ENCODE data around the gene ZNF595.
"Not testable (repeated sequence)": the region's sequence is repeated elsewhere in the genome, so short reads cannot be mapped to it uniquely, and the experiment has no call there.

Gene ZNF595

DNA sequence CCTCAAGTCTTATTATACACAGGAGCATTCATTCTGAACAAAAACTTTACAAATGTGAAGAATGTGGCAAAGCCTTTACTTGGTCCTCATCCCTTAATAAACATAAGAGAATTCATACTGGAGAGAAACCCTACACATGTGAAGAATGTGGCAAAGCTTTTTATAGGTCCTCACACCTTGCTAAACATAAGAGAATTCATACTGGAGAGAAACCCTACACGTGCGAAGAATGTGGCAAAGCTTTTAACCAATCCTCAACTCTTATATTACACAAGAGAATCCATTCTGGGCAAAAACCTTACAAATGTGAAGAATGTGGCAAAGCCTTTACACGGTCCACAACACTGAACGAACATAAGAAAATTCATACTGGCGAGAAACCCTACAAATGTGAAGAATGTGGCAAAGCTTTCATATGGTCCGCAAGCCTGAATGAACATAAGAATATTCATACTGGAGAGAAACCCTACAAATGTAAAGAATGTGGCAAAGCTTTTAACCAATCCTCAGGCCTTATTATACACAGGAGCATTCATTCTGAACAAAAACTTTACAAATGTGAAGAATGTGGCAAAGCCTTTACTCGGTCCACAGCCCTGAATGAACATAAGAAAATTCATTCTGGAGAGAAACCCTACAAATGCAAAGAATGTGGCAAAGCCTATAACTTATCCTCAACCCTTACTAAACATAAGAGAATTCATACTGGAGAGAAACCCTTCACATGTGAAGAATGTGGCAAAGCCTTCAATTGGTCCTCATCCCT, 33.6 kb downstream of the ZNF595 start:
- not testable (repeated sequence) for DNase-seq

DNA sequence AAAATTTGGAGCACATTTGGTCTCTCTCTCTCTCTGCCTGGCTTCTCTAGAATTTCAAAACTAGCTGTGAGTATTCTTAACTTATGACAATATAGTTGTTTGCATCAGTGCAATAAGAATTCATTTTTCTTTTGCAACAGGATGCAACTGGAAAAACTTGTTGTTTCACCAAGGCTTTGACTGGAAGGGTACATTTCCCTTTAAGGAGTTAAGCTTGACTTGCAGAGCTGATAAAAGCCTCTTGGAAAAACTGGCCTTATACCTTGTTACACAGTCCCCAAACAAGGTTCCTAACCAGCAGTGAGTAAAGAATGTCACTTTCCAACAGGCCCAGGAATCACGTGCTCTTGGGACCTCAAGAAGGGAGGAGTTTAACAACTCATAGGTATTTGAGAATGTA, 45.3 kb downstream of the ZNF595 start:
- DNase-seq, result no peak

DNA sequence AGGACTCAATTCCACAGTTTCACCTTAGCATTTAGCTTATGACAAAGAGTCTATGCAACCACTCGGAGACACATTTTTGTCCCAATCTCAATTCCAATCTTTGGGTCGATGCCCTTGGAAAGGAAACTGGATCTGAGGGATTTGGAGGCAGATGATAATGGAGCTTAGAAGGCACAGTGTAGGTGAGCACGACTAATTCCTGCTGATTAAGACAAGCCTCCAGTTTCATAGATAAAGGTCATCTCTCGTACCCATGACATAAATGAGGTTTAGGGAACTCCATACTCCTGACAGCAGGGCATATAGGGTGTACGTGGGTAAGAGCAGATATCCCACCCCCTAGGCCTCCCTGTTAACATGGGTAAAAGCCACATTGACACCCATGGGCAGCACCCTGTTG, 46.7 kb downstream of the ZNF595 start:
- DNase-seq, result no peak

DNA sequence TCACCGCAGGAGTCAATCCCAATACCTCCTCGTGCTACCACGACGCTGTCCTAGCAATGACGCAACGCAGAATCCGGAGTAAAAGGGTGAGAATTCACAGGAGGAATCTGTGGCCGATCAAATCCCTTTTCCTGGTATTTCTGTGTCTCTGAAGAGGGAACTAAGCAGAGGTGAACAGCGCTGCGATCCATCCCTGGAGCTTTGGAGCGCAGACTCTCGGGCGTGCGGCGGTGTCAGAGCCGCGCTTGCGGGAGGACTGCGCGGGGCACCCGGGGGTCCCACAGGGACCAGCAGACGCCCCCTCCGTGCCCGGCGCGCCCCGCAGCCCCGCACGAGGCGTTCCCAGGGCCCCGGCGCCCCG, 53.9 kb downstream of the ZNF595 start:
- DNase-seq, result no peak

DNA sequence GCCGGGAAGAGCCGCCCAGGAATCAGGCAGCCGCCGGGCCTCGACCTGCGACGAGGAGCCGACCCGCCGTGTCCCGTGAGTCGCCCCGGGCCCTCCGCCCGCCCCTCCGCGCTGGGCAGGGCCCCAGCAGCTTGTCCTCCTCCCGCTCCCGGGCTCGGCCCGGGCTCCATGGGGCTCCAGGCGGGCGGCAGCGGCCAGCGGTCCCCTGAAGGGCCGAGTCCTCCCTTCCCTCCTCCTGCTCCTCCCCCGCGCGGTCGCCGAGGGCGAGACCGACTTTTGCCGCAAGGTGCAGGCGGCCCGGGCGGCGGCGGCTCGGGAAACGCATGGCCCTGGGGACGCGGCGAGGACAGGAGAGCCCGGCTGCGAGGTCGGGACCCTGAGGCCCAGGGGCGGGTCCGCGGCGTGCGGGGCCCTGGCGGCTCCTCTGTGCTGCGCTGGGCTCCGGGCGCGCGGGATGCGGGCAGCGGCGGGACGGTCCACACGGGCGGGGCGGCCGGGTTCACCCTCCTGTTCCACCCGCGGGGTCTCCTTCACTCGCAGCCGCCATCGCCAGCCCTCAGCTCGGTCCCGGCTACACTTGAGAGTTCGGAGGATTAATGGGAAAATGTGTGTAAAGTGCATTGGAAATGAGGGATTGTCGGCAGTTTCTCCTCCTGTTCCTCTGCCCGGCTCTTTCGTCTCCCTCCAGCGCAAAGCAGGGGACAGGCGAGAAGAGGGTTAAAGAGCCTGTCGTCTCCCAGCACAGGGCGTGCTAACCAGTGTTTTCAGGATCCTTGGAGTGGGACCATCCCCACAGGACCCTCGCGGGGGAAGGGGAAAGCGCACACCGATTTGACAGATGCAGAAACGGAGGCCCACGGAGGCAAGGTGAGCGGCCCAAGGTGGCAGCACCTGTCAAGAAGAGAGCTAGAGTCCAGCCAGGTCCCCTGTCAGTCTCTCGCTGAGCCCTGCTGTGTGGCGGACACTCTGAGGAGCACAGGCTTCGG, 54.6 kb downstream of the ZNF595 start:
- no peak for DNase-seq

DNA sequence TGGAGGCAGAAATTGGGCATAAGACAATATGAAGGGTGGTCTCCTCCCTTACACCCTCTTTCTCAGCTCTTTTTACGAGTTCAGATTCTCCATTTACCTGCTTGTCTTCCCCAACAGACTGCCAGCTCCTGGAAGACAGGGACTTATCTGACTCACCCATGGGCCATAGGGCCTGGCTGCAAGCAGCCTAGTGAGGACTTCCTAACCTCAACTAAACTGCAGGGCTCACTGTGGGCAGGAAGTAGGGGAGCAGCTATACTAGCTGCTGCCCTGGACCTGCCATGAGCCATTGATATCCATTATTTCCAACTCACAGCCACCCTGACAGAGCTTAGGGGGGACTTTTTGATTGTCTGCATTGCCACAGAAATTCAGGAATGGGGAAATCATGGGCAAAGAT, 59.6 kb downstream of the ZNF595 start:
- DNase-seq, result no peak

DNA sequence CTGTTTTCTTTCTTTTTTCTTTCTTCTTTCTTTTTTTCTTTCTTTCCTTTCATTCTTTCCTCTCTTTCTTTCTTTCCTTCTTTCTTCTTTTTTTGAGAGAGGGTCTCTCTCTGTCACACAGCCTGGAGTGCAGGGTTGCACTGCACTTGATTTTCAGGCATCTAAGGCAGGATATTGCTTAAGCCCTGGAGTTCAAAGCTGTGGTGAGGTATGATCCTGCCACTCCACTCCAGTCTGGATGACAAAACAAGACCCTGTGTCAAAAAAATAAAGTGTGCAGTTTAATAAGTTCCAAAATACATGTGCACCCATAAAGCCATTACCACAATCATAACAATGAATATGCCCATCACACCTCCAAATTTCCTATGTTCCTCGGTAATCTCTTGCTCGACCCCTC, 60.6 kb downstream of the ZNF595 start:
- no peak for DNase-seq

DNA sequence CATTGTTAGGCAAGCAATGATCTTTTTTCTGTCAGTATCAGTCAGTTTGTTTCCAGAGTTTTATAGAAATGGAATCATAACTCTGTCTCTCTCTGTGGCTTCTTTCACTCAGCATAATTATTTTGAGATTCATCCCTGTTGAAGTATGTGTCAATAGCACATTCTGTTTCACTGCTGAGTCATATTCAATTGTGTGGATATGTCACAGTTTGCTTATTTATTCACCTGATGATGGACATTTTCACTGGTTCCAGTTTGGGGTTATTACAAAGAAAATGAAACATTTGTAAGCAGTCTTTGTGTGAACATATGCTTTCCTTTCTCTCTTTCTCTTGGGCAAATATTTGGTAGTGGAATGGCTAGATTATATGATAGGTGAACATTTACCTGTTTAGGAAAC, 61.0 kb downstream of the ZNF595 start:
- no peak for DNase-seq

DNA sequence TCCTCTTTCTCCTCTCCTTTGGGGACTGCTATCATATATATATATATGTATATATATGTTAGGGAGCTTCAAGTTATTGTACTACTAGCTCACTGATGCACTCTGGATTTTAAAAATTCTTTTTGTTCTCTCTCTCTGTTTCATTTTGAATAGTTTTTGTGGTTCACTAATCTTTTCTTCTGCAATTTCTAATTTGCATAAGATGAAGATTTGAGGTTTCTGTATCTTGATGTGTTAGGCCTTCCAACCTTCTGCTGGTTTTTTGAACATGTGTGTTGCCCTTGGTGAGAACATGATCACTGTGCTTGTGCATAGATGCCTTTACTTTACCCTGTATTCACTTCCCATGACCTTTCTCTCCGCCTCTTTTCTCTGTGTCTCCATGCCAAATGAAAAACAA, 63.4 kb downstream of the ZNF595 start:
- DNase-seq, result no peak

DNA sequence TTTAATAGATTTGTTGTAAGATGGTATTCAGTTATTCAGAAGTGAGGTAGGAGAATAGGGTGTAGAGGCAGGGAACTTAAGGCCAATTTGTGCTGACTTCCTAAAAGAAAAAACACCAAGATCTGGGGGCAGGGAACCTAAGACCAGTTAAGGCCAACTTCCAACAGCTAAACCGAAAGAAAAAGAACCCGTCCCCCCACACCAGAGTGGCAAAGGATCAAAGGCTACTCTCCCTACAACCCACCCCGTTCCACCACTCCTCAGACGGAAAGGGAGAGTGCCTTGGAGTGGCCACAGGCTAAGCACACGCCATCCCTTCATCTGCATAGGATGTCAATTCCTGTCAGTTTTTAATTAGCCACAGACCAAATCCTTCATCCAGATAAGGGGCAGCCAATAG, 67.5 kb downstream of the ZNF595 start:
- no peak for DNase-seq

DNA sequence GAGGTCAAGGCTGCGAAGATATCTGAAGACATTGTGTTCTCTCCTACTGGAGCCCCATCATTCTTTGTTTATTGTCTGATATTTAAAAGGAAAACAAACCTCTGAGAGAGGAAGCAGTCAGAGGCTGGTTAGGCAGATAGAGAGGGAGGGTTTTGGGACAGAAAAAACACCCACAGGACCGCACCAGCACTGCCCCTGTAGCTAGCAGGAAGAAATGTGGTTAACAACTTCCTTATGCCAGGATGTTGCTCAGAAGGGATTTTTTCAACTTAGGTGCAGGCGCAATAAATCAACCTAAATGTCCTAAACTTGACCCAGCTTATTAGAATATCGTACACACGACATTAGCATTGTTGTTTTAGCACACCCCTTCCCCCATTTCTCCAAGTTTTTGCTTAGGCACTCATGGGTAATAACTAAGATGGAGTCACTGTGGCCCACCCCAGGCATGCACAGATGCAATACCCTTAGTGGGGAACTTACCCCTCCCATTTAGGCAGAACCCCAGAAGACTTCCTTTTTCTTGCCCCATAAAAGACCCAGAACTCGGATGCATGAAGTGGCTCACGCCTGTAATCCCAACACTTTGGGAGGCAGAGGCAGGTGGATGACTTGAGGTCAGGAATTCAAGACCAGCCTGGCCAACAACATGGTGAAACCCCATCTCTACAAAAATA, 68.4 kb downstream of the ZNF595 start:
- DNase-seq, result no peak

DNA sequence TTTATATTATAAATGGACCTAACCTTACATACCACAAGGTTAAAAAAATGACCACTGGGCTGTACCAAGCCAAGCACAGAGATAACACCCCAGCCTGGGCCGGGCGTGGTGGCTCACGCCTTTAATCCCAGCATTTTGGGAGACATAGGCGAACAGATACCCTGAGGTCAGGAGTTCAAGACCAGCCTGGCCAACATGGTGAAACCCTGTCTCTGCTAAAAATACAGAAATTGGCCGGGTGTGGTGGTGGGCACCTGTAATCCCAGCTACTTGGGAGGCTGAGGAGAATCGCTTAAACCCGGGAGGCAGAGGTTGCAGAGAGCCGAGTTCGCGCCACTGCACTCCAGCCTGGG, 70.8 kb downstream of the ZNF595 start:
- not testable (repeated sequence) for DNase-seq

DNA sequence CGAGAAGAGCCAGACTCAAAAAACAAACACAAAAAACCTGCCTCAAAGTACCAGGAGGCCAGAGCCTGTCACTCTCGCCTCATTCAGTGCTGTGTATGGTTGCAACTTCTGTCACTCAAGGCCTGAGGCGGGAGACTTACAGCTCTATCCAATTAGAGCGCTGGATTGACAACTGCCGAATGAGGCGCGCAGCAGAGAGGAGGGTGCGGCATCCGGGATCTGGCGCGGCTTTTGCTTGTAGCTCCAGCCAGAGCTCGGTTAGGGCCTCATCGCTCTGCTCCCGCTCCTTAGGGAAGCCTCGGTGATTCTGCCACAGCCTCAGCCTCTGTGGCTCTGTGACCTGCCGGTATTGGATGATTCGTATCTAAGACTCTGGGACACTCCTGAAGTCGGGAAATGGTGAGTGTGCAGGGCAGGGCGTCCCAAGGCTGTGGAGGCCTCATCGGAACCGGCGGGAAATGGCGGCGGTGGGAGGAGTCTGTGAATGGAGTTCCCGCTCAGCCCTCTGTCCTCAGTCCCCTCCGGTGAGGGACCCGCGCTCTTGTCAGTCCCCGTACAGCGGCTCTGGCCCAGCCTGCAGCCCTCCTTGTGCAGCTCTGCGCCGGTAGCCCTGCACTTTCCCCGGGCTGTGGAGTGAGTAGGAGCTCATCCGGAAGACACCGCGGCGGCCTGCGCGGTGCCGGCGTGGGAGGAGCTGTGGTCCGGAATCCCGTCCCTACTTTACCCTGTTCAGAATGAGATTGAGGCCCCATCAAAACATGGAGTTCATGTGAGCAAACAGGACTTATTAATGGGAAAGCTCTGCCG, 71.4 kb downstream of the ZNF595 start, which contains the start of gene ZNF718:
Gene ZNF718 (plus strand): TSS at position 227 of the 807 bp plus-strand sequence. CDS start 170 bp downstream, at position 397.
- DNase-seq, result peak; percentile 83

DNA sequence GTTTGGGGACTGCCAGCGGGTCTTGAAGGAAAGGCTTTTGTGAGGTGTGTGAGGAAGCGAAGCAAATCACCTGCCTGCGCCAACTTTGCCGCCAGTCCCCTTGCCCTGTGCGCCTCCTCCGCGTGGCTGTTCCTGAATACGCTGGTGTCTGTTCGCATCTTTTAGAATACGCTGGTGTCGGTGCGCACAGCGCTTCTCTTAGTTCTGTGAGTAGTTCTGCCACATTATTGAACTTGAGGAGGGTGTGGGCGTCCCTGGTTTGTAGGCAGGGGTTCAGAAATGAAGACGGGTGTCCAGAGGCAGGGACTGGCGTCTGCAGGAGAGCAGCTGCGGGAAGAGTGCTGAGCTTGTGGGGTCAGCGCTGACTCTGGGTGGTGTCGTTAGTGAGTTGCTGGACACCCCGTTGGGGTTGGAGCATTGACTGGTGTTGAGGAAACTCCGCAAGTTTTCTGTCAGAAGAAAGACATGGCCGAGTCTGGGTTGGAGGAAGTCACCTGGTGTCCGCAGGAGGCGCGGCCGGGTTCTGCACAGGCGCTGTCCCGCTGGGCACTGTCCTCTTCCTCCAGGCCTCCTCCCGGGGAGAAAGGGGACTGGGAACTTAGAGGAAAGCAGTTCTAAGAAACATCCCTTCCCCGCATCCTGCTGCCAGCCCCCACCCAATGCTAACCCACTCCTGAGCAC, 72.1 kb downstream of the ZNF595 start:
- peak; percentile 28 for DNase-seq

DNA sequence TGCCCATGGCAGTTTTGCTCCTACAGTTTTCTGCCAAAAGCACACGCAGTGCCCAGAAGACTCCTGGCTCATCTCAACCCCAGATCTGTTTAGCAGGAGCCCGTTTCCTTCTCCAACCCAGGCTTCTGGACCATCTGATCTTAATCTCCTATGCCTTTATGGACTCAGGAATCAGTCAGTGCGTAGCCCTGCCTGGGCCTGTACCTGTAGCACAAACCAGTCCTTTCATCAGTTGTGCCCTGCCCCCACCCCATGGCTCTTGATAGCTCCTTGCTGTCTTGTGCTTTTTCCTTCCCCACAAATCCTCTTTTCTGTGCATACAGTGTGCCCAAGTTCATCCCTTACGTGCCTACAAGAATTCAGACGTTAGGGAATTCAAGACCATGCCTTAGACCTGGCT, 72.7 kb downstream of the ZNF595 start:
- DNase-seq, result no peak

DNA sequence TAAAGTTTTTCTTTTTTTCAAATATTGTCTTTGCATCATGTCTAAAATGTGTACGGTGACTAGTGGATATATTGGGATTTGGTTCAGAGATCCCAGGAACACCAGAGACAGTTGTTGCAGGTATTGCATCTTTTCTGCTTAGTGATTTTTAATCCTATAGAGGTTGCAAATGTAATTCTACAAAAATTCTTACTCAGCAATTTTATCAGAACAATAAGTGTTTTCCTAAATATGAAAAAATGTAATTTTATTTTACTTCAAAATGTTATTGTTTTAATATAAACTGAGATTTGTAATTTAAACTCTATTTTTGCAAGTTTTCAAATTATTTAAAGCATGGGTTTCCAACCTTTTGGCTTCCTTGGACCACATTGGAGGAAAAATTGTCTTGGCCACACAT, 79.4 kb downstream of the ZNF595 start:
- no peak for DNase-seq
